ENCODE measurements around the gene PLEKHD1.

PLEKHD1 gene

GRCh38 chr14:69536971-69537370 is 52.4 kb downstream of the PLEKHD1 start:
- Histone ChIP-seq H3K9me3 (ENCODE audit: control insufficient read depth, insufficient read depth, low read length) (no peaks in the 10 kb centered on the region), H3K36me3 (ENCODE audit: control insufficient read depth, low read length) (no peaks in the 10 kb centered on the region), H3K9me2 (replicated peaks; ENCODE audit: control insufficient read depth, low read length) (no peaks in the 10 kb centered on the region), H3F3A (ENCODE audit: control insufficient read depth, insufficient read depth) (no peaks in the 10 kb centered on the region), H3K4me1 (ENCODE audit: control insufficient read depth, low read length) (no peaks in the 10 kb centered on the region), H3K27ac (ENCODE audit: low read depth, low read length) (no peak overlapping the region), H3K27me3 (ENCODE audit: control insufficient read depth, low read length) (peaks cover 30% of the 10 kb centered on the region; the same call in 1 of the 2 replicates), H3K4me3 (ENCODE audit: low read length) (no peak overlapping the region), H3K4me2 (ENCODE audit: low read length) (no peak overlapping the region), H3K79me2 (ENCODE audit: control insufficient read depth, low read length) (no peaks in the 10 kb centered on the region), H4K20me1 (ENCODE audit: control insufficient read depth, insufficient read depth, low read depth, low read length) (no peaks in the 10 kb centered on the region)
- no peak for TF ChIP-seq EZH2phosphoT487 (IDR thresholded peaks at IDR 0.05; ENCODE audit: borderline replicate concordance, low read length)

GRCh38 chr14:69537900-69538299 is 53.4 kb downstream of the PLEKHD1 start:
- no peak overlapping the region for H3K27ac ChIP-seq (ENCODE audit: low read depth, low read length)
- no peaks in the 10 kb centered on the region for H3K36me3 ChIP-seq (ENCODE audit: control insufficient read depth, low read length)
- H3K9me3 ChIP-seq (ENCODE audit: control insufficient read depth, insufficient read depth, low read length) = no peaks in the 10 kb centered on the region
- H3F3A ChIP-seq (ENCODE audit: control insufficient read depth, insufficient read depth) = no peaks in the 10 kb centered on the region
- no peak overlapping the region for H3K4me3 ChIP-seq (ENCODE audit: low read length)
- H3K4me1 ChIP-seq (ENCODE audit: control insufficient read depth, low read length) = no peaks in the 10 kb centered on the region
- TF ChIP-seq CTCF (IDR thresholded peaks at IDR 0.05; ENCODE audit: low read depth, low read length, poor library complexity, severe bottlenecking) (no peak), EZH2phosphoT487 (IDR thresholded peaks at IDR 0.05; ENCODE audit: borderline replicate concordance, low read length) (no peak)
- H3K4me2 ChIP-seq (ENCODE audit: low read length) = no peak overlapping the region
- H4K20me1 ChIP-seq (ENCODE audit: control insufficient read depth, insufficient read depth, low read depth, low read length) = no peaks in the 10 kb centered on the region
- no peaks in the 10 kb centered on the region for H3K9me2 ChIP-seq (replicated peaks; ENCODE audit: control insufficient read depth, low read length)
- peaks cover 31% of the 10 kb centered on the region for H3K27me3 ChIP-seq (ENCODE audit: control insufficient read depth, low read length)
- H3K79me2 ChIP-seq (ENCODE audit: control insufficient read depth, low read length) = no peaks in the 10 kb centered on the region

GRCh38 chr14:69538766-69539165 is 54.2 kb downstream of the PLEKHD1 start:
- no peak overlapping the region for H3K4me2 ChIP-seq (ENCODE audit: low read length)
- no peaks in the 10 kb centered on the region for H3K9me2 ChIP-seq (replicated peaks; ENCODE audit: control insufficient read depth, low read length)
- no peaks in the 10 kb centered on the region for H3K4me1 ChIP-seq (ENCODE audit: control insufficient read depth, low read length)
- no peak for TF ChIP-seq CTCF (IDR thresholded peaks at IDR 0.05; ENCODE audit: low read depth, low read length, poor library complexity, severe bottlenecking)
- TF ChIP-seq EZH2phosphoT487 (IDR thresholded peaks at IDR 0.05; ENCODE audit: borderline replicate concordance, low read length) = no peak
- H3F3A ChIP-seq (ENCODE audit: control insufficient read depth, insufficient read depth) = no peaks in the 10 kb centered on the region
- H3K9me3 ChIP-seq (ENCODE audit: control insufficient read depth, insufficient read depth, low read length) = no peaks in the 10 kb centered on the region
- no peak overlapping the region for H3K27ac ChIP-seq (ENCODE audit: low read depth, low read length)
- H3K4me3 ChIP-seq (ENCODE audit: low read length) = no peak overlapping the region
- no peaks in the 10 kb centered on the region for H3K79me2 ChIP-seq (ENCODE audit: control insufficient read depth, low read length)
- no peaks in the 10 kb centered on the region for H4K20me1 ChIP-seq (ENCODE audit: control insufficient read depth, insufficient read depth, low read depth, low read length)
- H3K36me3 ChIP-seq (ENCODE audit: control insufficient read depth, low read length) = no peaks in the 10 kb centered on the region
- peaks cover 27% of the 10 kb centered on the region for H3K27me3 ChIP-seq (ENCODE audit: control insufficient read depth, low read length)

- Histone ChIP-seq H3K4me2 (ENCODE audit: low read length) (no peak overlapping the region), H3K4me3 (ENCODE audit: low read length) (no peak overlapping the region), H3K9me2 (replicated peaks; ENCODE audit: control insufficient read depth, low read length) (no peaks in the 10 kb centered on the region), H3K4me1 (ENCODE audit: control insufficient read depth, low read length) (no peaks in the 10 kb centered on the region), H4K20me1 (ENCODE audit: control insufficient read depth, insufficient read depth, low read depth, low read length) (no peaks in the 10 kb centered on the region), H3K36me3 (ENCODE audit: control insufficient read depth, low read length) (no peaks in the 10 kb centered on the region), H3K79me2 (ENCODE audit: control insufficient read depth, low read length) (no peaks in the 10 kb centered on the region), H3F3A (ENCODE audit: control insufficient read depth, insufficient read depth) (no peaks in the 10 kb centered on the region), H3K27me3 (ENCODE audit: control insufficient read depth, low read length) (peaks cover 34% of the 10 kb centered on the region), H3K9me3 (ENCODE audit: control insufficient read depth, insufficient read depth, low read length) (no peaks in the 10 kb centered on the region), H3K27ac (ENCODE audit: low read depth, low read length) (no peak overlapping the region)
- TF ChIP-seq EZH2phosphoT487 (IDR thresholded peaks at IDR 0.05; ENCODE audit: borderline replicate concordance, low read length) = no peak
- TF ChIP-seq CTCF (IDR thresholded peaks at IDR 0.05; ENCODE audit: low read depth, low read length, poor library complexity, severe bottlenecking) = no peak
Observed at GRCh38 chr14:69539631-69540410, 55.3 kb downstream of the PLEKHD1 start.
